AG08396 (cell line): ENCODE measurements around the gene PRR5.

Experiments used
- DNase-seq: peaks from one replicate; pipeline ENCODE4 v3.0.0; 2012; ENCODE audit warnings: low spot score, mixed read lengths

The PRR5 gene

GRCh38 chr22:44758344-44758973 is 56.5 kb downstream of the PRR5 start:
- DNase-seq = no peak

DNA sequence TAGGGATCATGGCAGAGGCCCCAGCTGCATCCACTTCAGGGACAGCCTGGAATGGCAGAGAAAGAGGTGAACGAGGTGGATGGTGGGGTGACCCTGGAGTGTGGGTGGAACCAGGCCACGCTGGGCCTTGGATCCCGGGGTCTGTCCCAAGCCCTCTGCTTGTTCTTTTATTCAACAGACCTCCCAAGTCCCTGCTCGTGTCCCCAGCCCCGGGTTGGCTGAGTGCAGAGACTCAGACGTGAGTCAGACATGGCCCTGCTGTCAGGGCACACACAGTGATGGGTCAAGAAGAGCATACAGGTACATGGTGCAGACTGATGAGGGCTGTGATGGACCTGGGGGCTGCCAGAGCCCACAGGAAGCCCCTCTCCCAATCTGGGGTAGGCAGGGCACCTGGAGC is 57.0 kb downstream of the PRR5 start:
- no peak for DNase-seq

- DNase-seq = no peak
Observed at GRCh38 chr22:44759430-44760310, 57.7 kb downstream of the PRR5 start.

- DNase-seq = no peak
Observed at GRCh38 chr22:44760476-44760875, 58.5 kb downstream of the PRR5 start.

DNA sequence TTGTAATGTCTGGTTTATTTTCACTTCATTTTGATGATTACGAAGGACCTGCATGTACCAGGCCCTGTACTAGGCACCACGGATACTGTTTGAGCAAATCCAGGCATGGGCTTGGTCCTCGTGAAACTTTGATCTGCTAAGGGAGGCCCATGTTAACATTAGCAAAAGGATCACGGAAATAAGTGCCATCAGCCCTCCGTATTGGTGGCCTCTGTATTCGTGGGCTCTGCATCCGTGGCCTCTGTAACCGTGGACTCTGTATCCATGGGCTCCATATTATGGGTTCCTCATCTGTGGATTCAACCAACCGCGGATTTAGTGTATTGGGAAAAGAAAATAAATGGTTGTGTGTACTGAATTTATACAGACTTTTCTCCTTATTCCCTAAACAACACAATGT is 59.0 kb downstream of the PRR5 start:
- DNase-seq = no peak

DNA sequence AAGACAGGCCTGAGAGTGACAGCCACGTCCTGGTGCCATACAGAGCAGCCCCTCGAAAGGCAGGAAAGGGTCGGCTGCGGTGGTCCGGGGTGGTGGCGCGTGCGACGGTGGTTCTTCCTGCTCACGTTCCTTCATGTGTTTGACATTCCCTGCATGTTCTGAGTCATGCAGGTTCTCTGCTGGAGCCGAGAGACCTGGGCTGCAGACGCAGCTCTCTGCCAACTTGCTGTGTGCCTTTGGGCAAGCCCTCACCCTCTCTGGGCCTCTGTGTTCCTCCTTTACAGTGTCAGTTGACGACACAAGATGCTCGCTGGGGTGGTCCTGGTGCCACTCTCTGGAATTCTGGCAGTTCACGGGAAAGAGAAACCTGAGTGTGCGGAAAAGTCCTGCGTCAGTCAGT is 62.4 kb downstream of the PRR5 start:
- no peak for DNase-seq

DNA sequence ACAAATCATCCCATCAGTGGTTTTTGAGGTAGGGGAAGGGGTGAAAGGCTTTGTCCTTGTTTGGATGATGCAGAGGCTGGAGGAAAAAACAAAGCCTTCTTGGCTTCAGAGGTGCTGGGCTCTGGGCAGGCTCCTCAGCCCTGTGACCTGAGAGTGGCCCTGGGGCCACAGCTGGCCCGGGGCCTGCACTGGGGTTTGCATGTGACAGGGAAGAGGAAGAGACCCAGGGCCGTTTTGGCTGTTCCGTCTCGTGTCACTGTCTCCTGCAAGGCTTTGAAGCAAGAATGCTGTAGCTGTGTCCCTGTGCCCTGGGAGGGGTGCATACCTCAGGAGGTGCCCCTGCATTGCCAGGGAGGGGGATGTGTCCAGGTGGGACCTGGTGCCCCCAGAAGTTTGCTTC is 63.0 kb downstream of the PRR5 start:
- DNase-seq = no peak

- no peak for DNase-seq
Observed at GRCh38 chr22:44765571-44766285, 63.7 kb downstream of the PRR5 start.

DNA sequence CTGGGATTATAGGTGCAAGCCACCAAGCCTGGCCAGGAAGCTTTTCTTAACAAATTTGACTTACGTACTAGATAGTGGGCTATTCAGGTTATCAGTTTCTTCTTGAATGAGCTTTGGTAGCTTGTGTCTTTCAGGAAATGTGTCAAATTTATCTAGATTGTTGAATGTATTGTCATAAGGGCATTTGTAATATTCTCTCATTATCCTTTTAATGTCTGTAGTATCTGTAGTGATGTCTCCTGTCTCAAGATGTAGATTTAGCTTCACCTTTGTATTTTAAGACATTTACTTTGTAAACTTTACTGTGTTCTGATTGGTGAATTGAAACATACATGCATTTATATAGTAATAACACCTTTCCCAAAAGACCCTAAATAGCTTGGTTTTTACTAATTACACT is 71.1 kb downstream of the PRR5 start:
- DNase-seq = no peak

GRCh38 chr22:44775862-44776261 is 73.9 kb downstream of the PRR5 start:
- no peak for DNase-seq

GRCh38 chr22:44776605-44777363 is 74.8 kb downstream of the PRR5 start:
- DNase-seq = no peak

DNA sequence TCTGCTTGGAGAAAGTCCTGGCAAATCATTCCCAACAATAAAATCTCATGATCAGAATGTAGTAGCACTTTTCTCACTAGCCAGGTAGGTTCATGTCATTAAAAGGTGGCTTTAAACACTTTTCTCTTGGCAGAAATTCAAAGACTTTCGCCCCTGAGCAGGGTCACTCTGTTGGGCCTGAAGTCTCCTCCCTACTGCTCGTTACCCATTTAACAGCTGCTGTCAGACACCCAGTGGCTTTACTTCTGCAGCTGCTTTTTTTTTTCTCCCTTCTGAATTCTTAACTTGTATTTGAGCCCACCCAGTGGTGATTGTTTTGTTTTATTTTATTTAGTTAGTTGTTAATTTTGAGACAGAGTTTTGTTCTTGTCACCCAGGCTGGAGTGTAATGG is 75.4 kb downstream of the PRR5 start:
- DNase-seq = no peak

DNA sequence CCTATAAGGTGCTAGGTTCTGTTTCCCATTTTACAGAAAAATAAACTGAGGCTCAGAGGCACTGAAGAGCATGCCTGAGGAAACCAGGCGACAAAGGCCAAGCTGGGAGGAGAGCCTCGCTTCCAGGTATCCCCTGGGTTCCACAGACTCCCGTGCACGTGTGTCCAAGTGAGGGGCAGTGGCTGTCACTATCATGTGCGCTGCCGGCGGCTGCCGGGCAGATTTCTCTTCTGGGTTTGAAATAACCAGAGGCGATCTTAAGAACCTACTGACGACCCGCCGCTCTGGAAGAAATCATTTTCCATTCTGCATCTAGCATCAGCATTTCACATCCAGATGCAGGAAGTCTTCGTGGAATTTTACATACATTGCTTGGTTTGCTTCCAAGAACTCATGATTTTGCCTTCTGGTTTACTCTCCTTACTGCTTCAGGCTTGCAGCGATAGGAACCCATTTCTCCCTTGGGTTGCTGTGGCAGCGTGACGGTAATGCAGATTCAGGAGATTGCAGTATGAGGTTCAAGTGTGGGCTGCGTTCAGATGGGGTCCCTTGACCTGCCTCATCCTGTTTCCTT is 79.0 kb downstream of the PRR5 start:
- no peak for DNase-seq

DNA sequence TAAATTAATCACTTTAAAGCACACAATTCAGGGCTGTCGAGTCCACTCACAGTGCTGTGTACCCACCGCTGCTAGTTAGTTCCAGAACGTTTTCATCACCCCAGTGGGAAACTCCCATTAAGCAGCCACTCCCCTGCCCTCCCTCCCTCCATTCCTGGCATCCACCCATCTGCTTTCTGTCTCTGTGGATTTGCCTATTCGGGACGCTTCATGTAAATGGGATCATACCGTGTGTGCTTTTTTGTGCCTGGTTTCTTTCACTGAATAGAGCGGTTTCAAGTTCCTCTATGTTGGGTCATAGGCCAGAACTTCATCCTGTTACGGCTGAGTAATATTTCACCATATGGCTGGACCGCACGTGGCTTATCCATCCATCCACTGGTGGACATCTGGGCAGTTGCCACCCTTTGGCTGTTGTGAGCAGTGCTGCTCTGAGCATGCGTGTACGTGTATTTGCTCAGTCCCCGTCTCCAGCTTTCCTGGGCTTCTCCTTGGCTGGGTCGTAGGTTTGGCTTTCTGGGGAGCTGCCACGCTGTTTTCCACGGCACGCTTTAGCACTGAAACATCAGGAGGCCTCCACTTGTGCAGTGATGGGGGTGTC is 80.5 kb downstream of the PRR5 start:
- DNase-seq = no peak

DNA sequence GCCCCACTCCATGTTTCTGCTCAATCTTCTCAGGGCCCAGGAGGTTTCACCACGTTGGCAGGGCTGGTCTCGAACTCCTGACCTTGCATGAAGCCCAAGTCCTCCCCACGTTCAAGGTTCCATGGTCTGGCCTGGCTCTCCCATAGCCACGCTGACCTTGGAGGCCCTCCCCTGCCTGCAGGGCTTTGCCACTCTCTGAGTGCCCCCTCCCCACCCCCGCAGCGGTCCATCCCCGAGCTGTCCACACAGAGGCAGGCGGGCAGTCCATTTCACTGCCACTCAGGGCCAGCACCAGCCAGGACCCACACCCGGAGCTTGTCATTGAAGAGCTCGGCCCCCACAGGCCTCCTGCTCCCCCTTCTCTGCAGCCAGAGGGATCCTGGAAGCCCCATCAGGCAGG is 81.1 kb downstream of the PRR5 start:
- DNase-seq = no peak

- no peak for DNase-seq
Observed at GRCh38 chr22:44783581-44783980, 81.6 kb downstream of the PRR5 start.

GRCh38 chr22:44786136-44786535 is 84.1 kb downstream of the PRR5 start:
- no peak for DNase-seq

DNA sequence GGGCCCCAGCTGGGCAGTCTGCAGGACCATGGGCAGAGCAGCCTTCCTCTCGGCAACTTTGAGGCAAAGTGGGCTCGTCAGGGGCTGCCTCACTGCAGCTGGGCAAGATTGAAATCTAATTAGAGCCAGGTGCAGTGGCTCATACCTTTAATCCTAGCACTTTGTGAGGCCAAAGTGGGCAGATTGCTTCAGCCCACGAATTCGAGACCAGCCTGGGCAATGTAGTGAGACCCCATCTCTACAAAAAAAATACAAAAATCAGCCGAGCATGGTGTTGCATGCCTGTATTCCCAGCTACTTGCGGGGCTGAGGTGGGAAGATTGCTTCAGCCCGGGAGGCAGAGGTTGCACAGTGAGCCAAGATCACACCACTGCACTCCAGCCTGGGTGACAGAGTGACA is 84.6 kb downstream of the PRR5 start:
- no peak for DNase-seq
